PFSK-1 (cell line): ENCODE measurements around the gene EIF3D.

Source experiments
- POLR2AphosphoS5 ChIP-seq: IDR thresholded peaks from 2 replicates; pipeline ENCODE4 v1.6.1; 2012; ENCODE audit warnings: low read depth, mild to moderate bottlenecking, control low read depth, low read length, moderate library complexity
- SIN3A ChIP-seq: IDR thresholded peaks from 2 replicates; pipeline ENCODE4 v1.6.1; 2012; ENCODE audit warnings: mild to moderate bottlenecking, low read length, moderate library complexity, borderline replicate concordance; ENCODE audit not compliant: insufficient read depth
- TAF1 ChIP-seq: IDR thresholded peaks from 2 replicates; pipeline ENCODE4 v1.6.1; 2012; ENCODE audit warnings: low read length, control low read depth, borderline replicate concordance; ENCODE audit not compliant: insufficient read depth
- TF ChIP-seq, protein P1 (sequence below), 2 experiments: IDR thresholded peaks; 2 replicates each; pipeline versions ENCODE4 v1.6.1 to v1.8.0; 2011 to 2012; ENCODE audit warnings: low read depth in 2 of 2, low read length in 2 of 2, control low read depth in 1 of 2, inconsistent platforms in 1 of 2, mild to moderate bottlenecking in 1 of 2, moderate library complexity in 1 of 2; ENCODE audit not compliant: insufficient read depth in 1 of 2

DNA sequence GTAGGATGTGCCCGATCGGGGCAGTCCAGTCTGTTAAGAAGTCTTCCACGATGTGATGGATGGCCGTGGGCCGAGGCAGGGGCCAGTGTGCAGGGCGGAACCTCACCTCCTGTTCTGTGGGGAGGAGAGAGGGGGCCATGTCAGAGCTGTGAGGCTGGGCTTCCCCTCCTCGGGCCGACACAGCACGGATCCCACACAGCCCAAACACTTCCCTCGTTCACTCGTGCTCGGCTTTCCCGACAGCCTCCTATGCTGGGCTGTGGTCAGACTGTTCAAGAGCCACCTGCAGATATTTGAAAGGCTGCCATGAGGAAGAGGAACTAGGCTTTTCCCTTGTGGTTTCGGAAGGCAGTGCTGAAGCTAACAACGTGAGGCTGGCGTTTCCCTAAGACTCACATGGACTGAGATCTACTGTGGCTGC lies 35.3 kb downstream of the EIF3D start:
- TF ChIP-seq POLR2AphosphoS5: no peak
- TF ChIP-seq, protein P1, sequence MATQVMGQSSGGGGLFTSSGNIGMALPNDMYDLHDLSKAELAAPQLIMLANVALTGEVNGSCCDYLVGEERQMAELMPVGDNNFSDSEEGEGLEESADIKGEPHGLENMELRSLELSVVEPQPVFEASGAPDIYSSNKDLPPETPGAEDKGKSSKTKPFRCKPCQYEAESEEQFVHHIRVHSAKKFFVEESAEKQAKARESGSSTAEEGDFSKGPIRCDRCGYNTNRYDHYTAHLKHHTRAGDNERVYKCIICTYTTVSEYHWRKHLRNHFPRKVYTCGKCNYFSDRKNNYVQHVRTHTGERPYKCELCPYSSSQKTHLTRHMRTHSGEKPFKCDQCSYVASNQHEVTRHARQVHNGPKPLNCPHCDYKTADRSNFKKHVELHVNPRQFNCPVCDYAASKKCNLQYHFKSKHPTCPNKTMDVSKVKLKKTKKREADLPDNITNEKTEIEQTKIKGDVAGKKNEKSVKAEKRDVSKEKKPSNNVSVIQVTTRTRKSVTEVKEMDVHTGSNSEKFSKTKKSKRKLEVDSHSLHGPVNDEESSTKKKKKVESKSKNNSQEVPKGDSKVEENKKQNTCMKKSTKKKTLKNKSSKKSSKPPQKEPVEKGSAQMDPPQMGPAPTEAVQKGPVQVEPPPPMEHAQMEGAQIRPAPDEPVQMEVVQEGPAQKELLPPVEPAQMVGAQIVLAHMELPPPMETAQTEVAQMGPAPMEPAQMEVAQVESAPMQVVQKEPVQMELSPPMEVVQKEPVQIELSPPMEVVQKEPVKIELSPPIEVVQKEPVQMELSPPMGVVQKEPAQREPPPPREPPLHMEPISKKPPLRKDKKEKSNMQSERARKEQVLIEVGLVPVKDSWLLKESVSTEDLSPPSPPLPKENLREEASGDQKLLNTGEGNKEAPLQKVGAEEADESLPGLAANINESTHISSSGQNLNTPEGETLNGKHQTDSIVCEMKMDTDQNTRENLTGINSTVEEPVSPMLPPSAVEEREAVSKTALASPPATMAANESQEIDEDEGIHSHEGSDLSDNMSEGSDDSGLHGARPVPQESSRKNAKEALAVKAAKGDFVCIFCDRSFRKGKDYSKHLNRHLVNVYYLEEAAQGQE (IDR thresholded peaks at IDR 0.05; ENCODE audit: insufficient read depth in 1 of 2, low read depth in 2 of 2, low read length in 2 of 2): no peak
- no peak for TF ChIP-seq SIN3A
- TF ChIP-seq TAF1: no peak
